Activated naive CD4-positive, alpha-beta T cell treated with anti-CD3 and anti-CD28 coated beads for 36 hours (primary cell): ENCODE measurements around the gene AP2B1. TPM values are rescaled to one million over a fixed set of nuclear protein-coding genes. Genes with fewer than 3 reads are reported as not detected.
A peak's percentile ranks its signal among the peaks of the same experiment; 100 is the strongest.

Experiments used
- CTCF ChIA-PET: fragments of 350-600 bp; sonication (Branson Sonifier 250); formaldehyde crosslinking; loops from one replicate; lab custom pipeline; 2021; ENCODE audit warnings: antibody characterized with exemption; lab: Charles Lee
- DNase-seq: peaks from one replicate; pipeline ENCODE4 v3.0.0-alpha.2; 2020
- H3K27ac Mint-ChIP-seq: one replicate; pipeline ENCODE4 v1.8.0; 2021; ENCODE audit warnings: mild to moderate bottlenecking, mixed read lengths
- H3K27me3 Mint-ChIP-seq: one replicate; pipeline ENCODE4 v1.8.0; 2021; ENCODE audit warnings: low read depth, mixed read lengths
- H3K36me3 Mint-ChIP-seq: one replicate; pipeline ENCODE4 v1.8.0; 2021; ENCODE audit warnings: low read depth, mixed read lengths
- H3K4me1 Mint-ChIP-seq: one replicate; pipeline ENCODE4 v1.8.0; 2021; ENCODE audit warnings: low read depth, mixed read lengths
- H3K4me3 Mint-ChIP-seq: one replicate; pipeline ENCODE4 v1.8.0; 2021; ENCODE audit warnings: mild to moderate bottlenecking, moderate library complexity, mixed read lengths
- H3K9me3 Mint-ChIP-seq: one replicate; pipeline ENCODE4 v1.8.0; 2021; ENCODE audit warnings: mixed read lengths
- intact Hi-C: fragments of 100-400 bp; cut with micrococcal nuclease; formaldehyde crosslinking; loops from one replicate; pipeline ENCODE4 v1.15.1; 2023
- total RNA-seq, 2 experiments: library from RNA; stranded (reverse); gene quantifications; one replicate each; pipeline ENCODE4 v1.2.3, GENCODE V29; 2021

The AP2B1 gene
- total RNA-seq: 100 to 1,000 TPM; 158 to 172 TPM

DNA sequence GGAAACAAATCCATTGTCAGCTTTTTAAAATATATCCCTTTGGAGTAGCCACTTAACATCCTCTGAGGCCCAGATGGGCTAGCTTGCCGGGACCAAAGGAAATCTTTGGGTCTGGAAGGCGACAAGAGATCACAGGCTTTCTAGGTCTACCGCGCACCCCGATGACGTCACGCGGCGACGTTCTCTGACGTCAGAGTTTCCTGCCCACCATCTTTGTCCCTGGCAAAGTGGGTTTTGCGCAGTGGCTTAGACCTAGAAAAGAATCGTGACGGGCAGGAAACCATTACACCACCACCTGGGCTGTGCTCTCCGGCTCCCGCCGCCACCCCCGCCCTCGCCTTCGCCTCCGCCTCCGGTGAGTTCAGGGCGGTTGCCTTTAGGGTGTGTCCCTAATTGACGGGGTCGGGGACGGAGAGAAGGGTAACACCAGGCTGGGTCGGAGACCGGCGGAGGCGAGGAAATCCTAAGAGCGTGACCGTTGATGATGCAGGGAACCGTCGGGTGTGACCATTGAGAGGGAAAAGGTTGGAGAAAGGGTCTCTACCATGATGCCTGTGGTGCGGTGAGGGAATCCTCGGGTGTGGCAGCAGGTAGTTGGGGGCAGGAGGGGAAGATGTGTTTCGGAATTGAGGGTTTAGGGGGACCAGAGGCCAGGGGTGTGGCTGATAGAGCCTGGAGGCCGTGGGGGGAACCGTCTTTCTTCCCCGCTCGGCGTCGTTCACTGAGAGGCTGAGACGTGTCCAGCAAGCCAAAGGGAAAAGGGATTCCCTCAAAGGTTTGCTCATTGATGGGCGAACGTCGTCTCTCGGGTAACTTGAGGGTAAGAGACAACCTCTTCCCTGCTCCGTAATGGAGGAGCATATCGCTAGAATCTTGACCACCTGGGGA lies at the start of gene AP2B1:
Gene AP2B1, plus strand, starts transcription at position 249 of the 888 bp plus-strand sequence. CDS start 6,709 bp downstream, outside the sequence.
- peak within 1 kb of the TSS; percentile 97 for H3K27ac Mint-ChIP-seq
- intact Hi-C loops: loop anchor here (1.0 to 5.0 kb wide), 7 partner anchors 9 to 499 kb away; partner anchors contain the start of genes PEX12, SLFN12L and TAF15
- H3K27me3 Mint-ChIP-seq: no peaks in the 10 kb centered on the region
- H3K36me3 Mint-ChIP-seq: peaks cover 7% of the 10 kb centered on the region
- no peaks in the 10 kb centered on the region for H3K9me3 Mint-ChIP-seq
- CTCF ChIA-PET: interaction anchor here (0.8 to 1.3 kb wide), 4 partner anchors 9 to 221 kb away, joined by 3 to 4 read pairs (median 4); partner anchors contain the start of gene PEX12
- H3K4me1 Mint-ChIP-seq: peaks cover 29% of the 10 kb centered on the region
- peak within 1 kb of the TSS; percentile 97 for H3K4me3 Mint-ChIP-seq
- peak; percentile 97 for DNase-seq

DNA sequence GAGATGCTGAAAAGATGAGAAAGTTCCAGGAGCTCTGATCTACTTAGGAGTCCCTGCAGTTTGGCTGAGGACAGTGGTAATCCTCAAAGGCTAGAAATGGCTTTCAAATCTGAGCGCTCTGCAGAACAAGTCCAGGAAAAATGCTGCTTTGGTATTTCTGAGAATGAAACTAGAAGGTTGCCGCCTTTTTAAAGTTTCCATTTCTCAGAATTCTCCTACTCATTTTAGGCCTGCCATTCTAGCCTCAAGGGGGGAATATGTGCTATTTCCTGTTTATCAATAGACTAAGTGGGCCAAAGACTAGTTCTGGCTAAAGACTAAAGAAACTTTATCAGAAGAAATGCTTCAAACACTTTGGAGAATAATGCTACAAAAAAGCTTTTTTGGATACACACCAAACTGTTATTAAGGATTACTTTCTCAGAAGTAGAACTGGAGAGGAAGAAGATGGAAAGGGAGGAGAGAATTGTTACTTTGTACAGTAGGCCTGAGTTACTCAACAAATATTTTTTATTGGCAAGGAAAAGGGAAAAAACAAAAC lies 49.5 kb upstream of the AP2B1 start, which contains the start of gene SLFN12L:
Gene SLFN12L, minus strand, starts transcription at position 78 of the 541 bp plus-strand sequence. CDS start 15,314 bp downstream, outside the sequence.
- Mint-ChIP-seq H3K4me3 (peak within 1 kb of the TSS; percentile 92), H3K9me3 (no peaks in the 10 kb centered on the region), H3K27ac (peak within 1 kb of the TSS; percentile 98), H3K27me3 (no peaks in the 10 kb centered on the region), H3K4me1 (peaks cover 47% of the 10 kb centered on the region), H3K36me3 (peaks cover 28% of the 10 kb centered on the region)
- intact Hi-C loops: loop anchor here (1.0 to 10.0 kb wide), 11 partner anchors 41 to 543 kb away; partner anchors contain the start of genes AP2B1, NLE1, PEX12 and RFFL
- CTCF ChIA-PET: interaction anchor here (0.5 to 7.4 kb wide), 16 partner anchors 15 to 448 kb away, joined by 3 to 118 read pairs (median 4); partner anchors contain the start of genes AP2B1 and TAF15
- DNase-seq: peak; percentile 54

DNA sequence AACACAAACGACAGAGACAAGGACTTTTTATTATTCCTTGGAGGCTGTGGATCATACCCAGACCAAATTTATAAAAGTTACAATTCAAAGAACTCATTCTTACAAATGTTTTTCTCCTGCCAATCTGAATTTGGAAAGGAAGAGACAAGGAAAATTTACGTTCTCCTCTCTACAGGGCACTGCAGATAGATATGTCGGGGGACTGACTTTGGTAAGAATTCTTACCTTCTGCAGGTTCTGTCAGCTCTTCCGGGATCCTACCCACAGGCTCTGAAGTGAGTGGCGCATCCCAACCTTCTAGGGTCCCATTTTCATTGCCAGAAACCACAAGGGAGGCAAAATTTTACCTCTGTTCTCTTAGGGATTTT lies 47.5 kb upstream of the AP2B1 start:
- Mint-ChIP-seq H3K27me3 (no peaks in the 10 kb centered on the region), H3K4me3 (peak overlapping the region; percentile 65)
- CTCF ChIA-PET: interaction anchor here (0.6 to 7.4 kb wide), 12 partner anchors 9 to 396 kb away, joined by 3 to 118 read pairs (median 4); partner anchors contain the start of genes SLFN11 and SLFN14

DNA sequence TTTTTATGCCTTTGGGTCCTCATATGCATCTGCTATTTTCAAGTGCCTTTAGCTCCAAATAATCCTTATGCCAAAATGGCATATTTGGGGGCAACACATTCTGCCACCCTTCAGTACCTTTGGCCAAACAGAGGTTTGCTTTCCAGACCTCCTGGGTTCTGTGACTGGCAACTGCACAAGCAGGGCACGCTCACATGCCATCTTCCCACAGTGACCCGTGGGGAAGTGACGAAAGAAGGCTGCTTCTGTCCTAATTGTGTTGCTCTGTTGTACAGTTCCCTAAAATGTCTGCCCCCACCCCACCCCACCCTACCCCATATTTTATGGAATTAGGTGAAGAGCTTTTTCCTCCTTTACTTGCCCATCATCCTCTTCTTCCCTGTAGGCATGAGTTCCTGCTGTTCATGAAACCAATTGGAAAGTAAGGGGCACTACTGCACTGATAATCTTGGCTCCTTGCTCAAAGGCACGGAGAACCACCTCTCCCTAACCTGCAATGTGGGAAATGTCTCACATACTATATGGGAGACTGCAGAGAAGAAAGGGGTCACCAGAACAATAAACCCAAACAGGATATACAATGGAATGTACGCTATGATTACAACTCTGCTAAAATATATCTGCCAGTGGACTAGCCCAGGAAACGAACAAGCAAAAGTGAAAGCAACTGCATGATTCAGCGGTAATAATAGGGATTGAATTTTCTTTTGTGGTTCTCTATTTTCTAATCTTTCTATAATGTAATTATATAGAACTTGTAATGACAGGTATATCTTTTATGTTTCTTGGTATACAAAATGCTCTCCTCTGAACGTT lies 46.3 kb upstream of the AP2B1 start:
- no peaks in the 10 kb centered on the region for H3K9me3 Mint-ChIP-seq
- peak; percentile 57 for DNase-seq
- H3K36me3 Mint-ChIP-seq: peaks cover 14% of the 10 kb centered on the region
- CTCF ChIA-PET: interaction anchor here (0.7 to 2.1 kb wide), 3 partner anchors 7 to 225 kb away, joined by 3 to 6 read pairs (median 3); no protein-coding TSS in a partner anchor
- H3K4me1 Mint-ChIP-seq: peaks cover 48% of the 10 kb centered on the region
- H3K27ac Mint-ChIP-seq: peak overlapping the region; percentile 98
- H3K27me3 Mint-ChIP-seq: no peaks in the 10 kb centered on the region
- peak overlapping the region; percentile 82 for H3K4me3 Mint-ChIP-seq
- intact Hi-C loops: no loop called here

More for the DNA sequence above, 47.5 kb upstream of the AP2B1 start:
- no peak for DNase-seq
- peaks cover 48% of the 10 kb centered on the region for H3K4me1 Mint-ChIP-seq
- H3K9me3 Mint-ChIP-seq: no peaks in the 10 kb centered on the region
- intact Hi-C loops: loop anchor here (1.0 to 10.0 kb wide), 6 partner anchors 205 to 545 kb away; partner anchors contain the start of gene NLE1
- H3K36me3 Mint-ChIP-seq: peaks cover 22% of the 10 kb centered on the region
- peak overlapping the region; percentile 98 for H3K27ac Mint-ChIP-seq

- H3K4me1 Mint-ChIP-seq: peaks cover 49% of the 10 kb centered on the region
- H3K27me3 Mint-ChIP-seq: no peaks in the 10 kb centered on the region
- no peak for DNase-seq
- CTCF ChIA-PET: interaction anchor here (0.7 to 4.1 kb wide), 6 partner anchors 7 to 229 kb away, joined by 3 to 21 read pairs (median 4); no protein-coding TSS in a partner anchor
- peaks cover 10% of the 10 kb centered on the region for H3K36me3 Mint-ChIP-seq
- H3K27ac Mint-ChIP-seq: peak overlapping the region; percentile 98
- intact Hi-C loops: no loop called here
- no peaks in the 10 kb centered on the region for H3K9me3 Mint-ChIP-seq
- peak overlapping the region; percentile 56 for H3K4me3 Mint-ChIP-seq
These were observed 45.7 kb upstream of the AP2B1 start for GRCh38 chr17:35541434-35541833.

DNA sequence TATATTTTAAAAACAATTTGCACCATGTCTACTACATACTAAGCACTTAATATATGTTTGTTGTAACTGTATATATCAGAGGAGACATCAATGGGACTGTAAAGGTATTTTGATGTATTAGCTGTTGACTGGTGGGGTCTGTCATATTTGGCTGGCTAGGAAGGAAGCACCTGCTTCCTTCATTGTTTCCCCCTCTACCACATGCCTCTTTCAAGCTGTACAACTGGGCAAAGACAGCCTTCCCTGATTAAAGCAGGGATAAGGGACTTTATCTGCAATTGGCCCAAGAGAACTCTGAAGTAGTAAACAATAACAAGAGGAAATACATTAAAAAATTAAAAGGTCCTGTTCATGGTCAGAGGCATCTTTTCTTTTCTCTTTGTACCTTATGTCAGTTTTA lies 44.1 kb upstream of the AP2B1 start:
- Mint-ChIP-seq H3K4me1 (peaks cover 49% of the 10 kb centered on the region), H3K4me3 (no peak overlapping the region), H3K27ac (no peak overlapping the region), H3K36me3 (no peaks in the 10 kb centered on the region), H3K27me3 (no peaks in the 10 kb centered on the region), H3K9me3 (no peaks in the 10 kb centered on the region)
- intact Hi-C loops: no loop called here
- no peak for DNase-seq
- CTCF ChIA-PET: interaction anchor here (1.7 to 4.1 kb wide), 3 partner anchors 9 to 230 kb away, joined by 5 to 21 read pairs (median 6); no protein-coding TSS in a partner anchor

DNA sequence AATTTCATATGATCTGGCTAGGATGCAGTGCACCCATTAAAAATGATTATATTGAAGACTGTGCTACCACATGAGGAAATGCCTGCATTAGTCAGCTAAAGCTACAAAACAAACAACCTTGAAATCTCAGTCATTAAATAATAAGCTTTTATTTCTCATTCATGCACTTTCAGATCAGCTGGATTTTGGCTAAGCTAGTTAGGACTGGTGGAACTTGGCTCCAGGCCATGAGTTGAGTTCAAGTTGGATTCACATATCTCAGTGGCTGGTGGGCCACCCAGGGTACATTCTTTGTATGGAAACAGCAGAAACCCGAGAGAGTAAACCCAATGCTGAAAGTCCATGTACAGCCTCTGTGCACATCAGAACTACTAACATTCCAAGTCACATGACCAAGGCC lies 43.3 kb upstream of the AP2B1 start:
- Mint-ChIP-seq H3K27me3 (no peaks in the 10 kb centered on the region), H3K27ac (no peak overlapping the region), H3K4me1 (peaks cover 45% of the 10 kb centered on the region), H3K36me3 (no peaks in the 10 kb centered on the region), H3K4me3 (no peak overlapping the region), H3K9me3 (no peaks in the 10 kb centered on the region)
- intact Hi-C loops: no loop called here
- DNase-seq: no peak
- CTCF ChIA-PET: interaction anchor here (4.1 kb wide), 1 partner anchor 231 kb away, joined by 21 read pairs; no protein-coding TSS in a partner anchor

- CTCF ChIA-PET: interaction anchor here (4.1 kb wide), 1 partner anchor 232 kb away, joined by 21 read pairs; no protein-coding TSS in a partner anchor
- no peak overlapping the region for H3K27ac Mint-ChIP-seq
- H3K4me1 Mint-ChIP-seq: peaks cover 39% of the 10 kb centered on the region
- intact Hi-C loops: no loop called here
- no peaks in the 10 kb centered on the region for H3K27me3 Mint-ChIP-seq
- H3K4me3 Mint-ChIP-seq: no peak overlapping the region
- no peaks in the 10 kb centered on the region for H3K9me3 Mint-ChIP-seq
- H3K36me3 Mint-ChIP-seq: no peaks in the 10 kb centered on the region
- no peak for DNase-seq
These were observed 42.0 kb upstream of the AP2B1 start for GRCh38 chr17:35545150-35545549.

- no peaks in the 10 kb centered on the region for H3K27me3 Mint-ChIP-seq
- H3K4me3 Mint-ChIP-seq: no peak overlapping the region
- no peaks in the 10 kb centered on the region for H3K9me3 Mint-ChIP-seq
- no peak overlapping the region for H3K27ac Mint-ChIP-seq
- CTCF ChIA-PET: no interaction called here
- no peak for DNase-seq
- no peaks in the 10 kb centered on the region for H3K36me3 Mint-ChIP-seq
- H3K4me1 Mint-ChIP-seq: peaks cover 35% of the 10 kb centered on the region
- intact Hi-C loops: no loop called here
These were observed 40.6 kb upstream of the AP2B1 start for GRCh38 chr17:35546487-35546886.

GRCh38 chr17:35548208-35548810 lies 38.8 kb upstream of the AP2B1 start:
- peaks cover 29% of the 10 kb centered on the region for H3K4me1 Mint-ChIP-seq
- H3K27ac Mint-ChIP-seq: no peak overlapping the region
- intact Hi-C loops: no loop called here
- H3K27me3 Mint-ChIP-seq: no peaks in the 10 kb centered on the region
- H3K4me3 Mint-ChIP-seq: no peak overlapping the region
- no peaks in the 10 kb centered on the region for H3K36me3 Mint-ChIP-seq
- H3K9me3 Mint-ChIP-seq: no peaks in the 10 kb centered on the region
- DNase-seq: no peak
- CTCF ChIA-PET: interaction anchor here (0.9 kb wide), 1 partner anchor 9 kb away, joined by 5 read pairs; no protein-coding TSS in a partner anchor

GRCh38 chr17:35548978-35549377 lies 38.1 kb upstream of the AP2B1 start:
- Mint-ChIP-seq H3K4me3 (no peak overlapping the region), H3K27me3 (no peaks in the 10 kb centered on the region), H3K4me1 (peaks cover 26% of the 10 kb centered on the region), H3K36me3 (no peaks in the 10 kb centered on the region), H3K9me3 (no peaks in the 10 kb centered on the region), H3K27ac (no peak overlapping the region)
- CTCF ChIA-PET: no interaction called here
- DNase-seq: no peak
- intact Hi-C loops: no loop called here
